NCI-H2196 (cell line): ENCODE results near the gene C1QTNF6.

Experiments
- DNase-seq: peaks from one replicate; lab custom pipeline; 2025; ENCODE audit not compliant: unreplicated experiment; lab: John Stamatoyannopoulos, UW

C1QTNF6 gene

GRCh38 chr22:37192741-37193140, 4.7 kb upstream of the C1QTNF6 start:
- DNase-seq = no peak

GRCh38 chr22:37192204-37192603, 4.2 kb upstream of the C1QTNF6 start:
- DNase-seq = no peak

DNA sequence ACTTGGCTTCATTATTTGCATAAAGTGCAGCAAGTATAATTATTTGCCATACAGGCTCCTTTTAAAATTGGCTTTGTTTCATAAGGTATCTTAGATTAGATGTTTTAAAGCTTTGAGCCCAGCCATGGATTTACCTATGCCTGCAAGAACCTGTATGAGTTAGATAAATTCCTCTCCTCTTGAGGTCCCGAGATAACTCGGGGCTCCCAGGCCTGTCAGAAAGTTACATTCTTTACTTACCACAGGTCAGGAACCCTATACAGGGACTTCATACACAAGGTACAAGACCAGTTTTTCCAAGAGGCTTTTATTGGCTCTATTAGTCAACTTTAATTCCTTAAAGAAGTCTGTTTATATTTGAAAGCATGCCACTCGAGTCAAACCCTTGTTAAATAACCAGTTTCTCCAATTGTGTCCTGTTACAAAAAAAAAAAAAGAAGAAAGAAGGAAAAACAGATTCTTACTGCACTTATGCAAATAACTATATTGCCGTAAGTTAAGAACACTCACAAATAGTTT, 2.3 kb upstream of the C1QTNF6 start:
- no peak for DNase-seq

DNA sequence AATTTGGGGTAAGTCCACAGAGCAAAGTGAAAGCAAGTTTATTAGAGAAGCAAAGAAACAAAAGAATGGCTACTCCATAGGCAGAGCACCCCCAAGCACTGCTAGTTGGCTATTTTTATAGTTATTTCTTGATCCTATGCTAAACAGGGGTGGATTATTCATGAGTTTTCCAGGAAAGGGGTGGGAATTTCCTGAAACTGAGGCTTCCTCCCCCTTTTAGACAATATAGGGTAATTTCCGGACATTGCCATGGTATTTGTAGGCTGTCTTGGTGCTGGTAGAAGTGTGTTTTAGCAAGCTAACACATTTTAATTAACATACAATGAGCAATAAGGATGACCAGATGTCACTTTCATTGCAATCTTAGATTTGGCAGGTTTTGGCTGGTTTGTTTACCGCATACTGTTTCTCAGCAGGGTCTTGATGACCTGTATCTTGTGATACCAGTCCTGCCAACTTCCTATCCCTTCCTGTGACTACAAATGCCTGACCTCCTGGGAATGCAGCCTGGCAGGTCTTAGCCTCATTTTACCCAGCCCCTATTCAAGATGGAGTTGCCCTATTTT, 937 bp upstream of the C1QTNF6 start:
- DNase-seq = no peak

- DNase-seq = no peak
These were observed 526 bp downstream of the C1QTNF6 start for GRCh38 chr22:37187552-37187890.

DNA sequence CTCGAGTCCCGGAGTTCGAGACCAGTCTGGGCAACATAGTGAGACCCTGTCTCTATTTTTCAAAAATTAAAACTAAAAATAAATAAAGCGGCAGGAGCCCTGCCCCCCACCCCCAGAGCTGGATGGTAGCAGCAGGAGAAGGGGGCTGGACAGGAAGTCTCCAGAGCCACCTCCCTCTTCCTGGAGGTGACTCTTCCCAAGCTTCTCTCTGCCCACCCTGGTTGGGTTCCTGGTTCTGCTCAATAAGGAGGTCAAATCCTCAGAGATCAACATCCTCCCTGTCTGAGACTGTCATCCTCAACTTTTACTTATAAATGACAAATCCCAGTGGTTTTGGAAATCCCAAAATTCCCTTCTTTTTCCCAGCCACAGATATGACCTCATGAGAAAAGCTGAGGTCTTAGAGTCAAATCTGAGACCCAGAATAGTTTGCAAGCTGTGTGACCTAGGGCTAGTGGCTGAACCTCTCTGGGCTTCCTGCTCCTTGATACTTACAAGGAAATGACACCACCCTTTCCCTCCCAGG, 987 bp downstream of the C1QTNF6 start:
- DNase-seq = no peak

DNA sequence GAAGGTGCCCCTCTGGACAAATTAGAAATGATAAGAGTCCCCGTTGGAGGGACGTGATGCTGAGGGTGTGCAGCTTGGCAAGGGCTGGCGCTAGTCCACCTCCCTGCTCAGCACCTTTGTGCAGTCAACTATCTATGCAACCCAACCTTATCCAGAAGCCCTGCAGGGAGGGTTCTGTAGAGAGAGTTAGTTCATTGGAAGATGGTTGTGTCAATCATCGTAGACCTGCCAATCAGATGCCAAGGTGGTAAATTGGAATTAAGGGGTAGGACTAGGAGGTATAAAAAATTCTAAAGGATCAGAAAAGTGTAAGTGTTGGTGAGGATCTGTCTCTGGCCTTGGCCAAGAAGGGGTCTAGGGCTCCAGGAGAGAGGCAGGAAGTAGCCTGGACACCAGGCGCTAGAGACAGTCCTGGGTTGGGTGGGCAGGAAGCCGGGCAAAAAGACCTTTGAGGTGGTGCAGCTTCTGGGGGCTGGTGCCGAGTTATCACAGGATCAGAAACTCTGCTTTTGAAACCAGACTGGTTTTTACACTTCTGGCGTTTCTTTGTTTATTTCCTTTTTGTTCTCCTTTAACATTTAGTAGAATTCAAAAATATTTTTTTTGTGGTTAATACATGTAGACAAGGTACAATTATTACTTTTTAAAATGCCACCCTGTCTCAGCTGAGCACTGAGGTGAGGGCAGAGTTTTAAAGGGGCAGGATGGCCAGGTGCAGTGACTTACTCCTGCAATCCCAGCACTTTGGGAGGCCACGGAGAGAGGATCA, 1.6 kb downstream of the C1QTNF6 start:
- DNase-seq = no peak

- DNase-seq = no peak
These were observed 2.3 kb downstream of the C1QTNF6 start for GRCh38 chr22:37185646-37186227.

DNA sequence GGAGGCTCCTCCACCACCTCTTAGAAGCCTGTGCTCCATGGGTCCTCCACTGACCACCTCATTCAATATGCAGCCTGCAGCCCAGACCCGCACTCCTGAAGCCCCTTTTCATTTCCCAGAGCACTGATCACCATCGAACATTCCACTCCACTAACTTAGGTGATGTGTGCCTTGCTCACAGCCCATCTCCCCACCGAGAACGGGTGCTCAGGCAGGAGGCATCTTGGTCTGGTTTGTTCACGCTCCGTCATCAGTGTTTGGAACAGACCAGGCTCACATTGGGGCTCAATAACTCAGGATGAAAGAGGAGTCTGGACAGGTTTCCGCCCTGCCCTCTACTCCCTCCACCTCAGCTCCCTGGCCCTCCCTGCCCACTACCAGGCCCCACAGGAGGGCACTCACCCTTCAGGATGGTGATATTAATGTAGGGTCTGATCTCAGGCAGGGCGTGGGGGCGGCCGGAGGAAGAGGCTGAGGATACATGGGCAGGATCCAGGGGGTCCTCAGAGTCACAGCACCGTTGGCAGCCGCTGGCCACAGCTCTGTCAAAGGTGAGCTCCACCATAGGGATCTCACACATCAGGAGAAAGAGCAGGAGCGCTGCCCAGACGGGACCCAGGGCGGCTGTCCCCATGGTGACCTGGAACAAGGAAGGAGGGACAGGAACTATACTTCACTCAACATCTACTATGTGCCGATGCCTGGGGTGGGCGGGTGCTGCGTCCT, 3.1 kb downstream of the C1QTNF6 start:
- DNase-seq = no peak

DNA sequence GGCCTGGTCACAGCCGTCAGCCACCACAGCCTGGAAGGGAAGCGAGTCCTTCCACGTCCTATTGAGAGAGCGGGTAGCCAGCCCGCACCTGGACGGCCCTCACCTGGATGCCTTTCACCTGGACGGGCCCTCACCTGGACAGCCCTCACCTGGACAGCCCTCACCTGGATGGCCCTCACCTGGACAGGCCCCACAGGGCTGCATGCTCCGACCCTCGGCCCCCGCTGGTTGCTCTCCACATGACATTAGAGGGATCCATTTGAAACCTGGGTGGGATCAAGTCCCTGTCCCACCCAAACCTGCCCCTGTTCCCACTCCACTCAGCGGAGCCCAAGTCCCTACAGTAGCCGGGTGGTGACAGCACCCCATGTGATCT, 3.7 kb downstream of the C1QTNF6 start:
- DNase-seq = no peak

DNA sequence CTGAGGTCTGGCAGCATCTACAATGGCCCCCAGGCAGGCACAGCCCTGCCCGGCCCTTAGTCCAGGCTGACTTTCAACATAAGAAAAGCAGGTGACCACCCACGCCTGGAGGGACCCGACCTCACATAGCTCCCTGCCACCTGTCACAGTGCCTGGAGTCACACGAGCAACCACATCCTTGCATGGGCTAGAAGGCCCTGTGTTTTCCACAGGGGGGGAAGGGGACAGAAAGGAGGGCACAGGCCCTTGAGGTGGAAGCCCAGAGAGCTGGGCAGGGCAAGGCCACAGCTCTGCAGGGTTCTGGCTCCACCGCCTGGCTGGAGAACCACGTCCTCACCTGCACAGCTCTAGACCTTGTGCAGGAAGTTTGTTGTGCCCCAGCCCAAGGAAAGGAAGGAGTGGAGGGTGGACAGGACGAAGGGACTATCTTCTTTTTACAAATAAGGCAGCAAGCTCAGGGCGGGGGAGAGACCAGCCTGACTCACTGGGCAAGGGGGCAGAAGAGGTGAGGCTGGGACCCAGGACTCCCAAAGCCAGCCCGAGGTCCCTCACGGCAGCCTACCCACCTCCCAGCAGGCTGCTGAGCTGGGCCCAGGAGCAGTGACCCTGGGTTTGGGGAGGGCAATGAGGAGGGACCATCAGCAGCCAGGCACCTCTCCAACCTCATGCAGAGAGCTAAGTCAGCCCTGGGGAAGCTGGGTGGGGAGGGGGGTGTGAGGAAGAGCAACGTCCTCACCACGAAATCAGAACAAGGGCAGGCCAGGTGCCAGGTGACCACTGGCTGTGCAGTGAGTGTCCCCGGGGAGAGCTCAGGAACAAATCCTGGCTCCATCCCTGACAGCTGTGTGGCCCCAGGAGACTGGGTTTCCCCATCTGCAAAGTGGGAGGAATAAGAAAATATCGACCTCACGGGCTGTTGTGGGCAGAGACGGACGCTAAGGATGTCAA, 4.3 kb downstream of the C1QTNF6 start:
- DNase-seq = no peak

DNA sequence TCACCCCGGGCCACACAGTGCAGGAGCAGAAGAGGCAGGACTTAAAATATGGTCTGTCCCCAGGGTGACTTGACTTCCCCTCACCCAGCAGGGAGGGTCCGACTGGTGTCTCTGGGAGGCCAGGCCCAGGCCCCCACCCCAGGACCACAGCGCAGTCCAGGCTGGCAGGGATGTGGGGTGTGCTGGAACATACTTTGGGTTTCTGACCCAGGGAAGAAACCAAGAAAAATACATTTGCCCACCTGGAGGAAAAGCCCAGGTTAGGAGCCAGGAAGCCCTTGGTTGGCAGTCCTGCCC, 5.2 kb downstream of the C1QTNF6 start:
- DNase-seq = no peak

DNA sequence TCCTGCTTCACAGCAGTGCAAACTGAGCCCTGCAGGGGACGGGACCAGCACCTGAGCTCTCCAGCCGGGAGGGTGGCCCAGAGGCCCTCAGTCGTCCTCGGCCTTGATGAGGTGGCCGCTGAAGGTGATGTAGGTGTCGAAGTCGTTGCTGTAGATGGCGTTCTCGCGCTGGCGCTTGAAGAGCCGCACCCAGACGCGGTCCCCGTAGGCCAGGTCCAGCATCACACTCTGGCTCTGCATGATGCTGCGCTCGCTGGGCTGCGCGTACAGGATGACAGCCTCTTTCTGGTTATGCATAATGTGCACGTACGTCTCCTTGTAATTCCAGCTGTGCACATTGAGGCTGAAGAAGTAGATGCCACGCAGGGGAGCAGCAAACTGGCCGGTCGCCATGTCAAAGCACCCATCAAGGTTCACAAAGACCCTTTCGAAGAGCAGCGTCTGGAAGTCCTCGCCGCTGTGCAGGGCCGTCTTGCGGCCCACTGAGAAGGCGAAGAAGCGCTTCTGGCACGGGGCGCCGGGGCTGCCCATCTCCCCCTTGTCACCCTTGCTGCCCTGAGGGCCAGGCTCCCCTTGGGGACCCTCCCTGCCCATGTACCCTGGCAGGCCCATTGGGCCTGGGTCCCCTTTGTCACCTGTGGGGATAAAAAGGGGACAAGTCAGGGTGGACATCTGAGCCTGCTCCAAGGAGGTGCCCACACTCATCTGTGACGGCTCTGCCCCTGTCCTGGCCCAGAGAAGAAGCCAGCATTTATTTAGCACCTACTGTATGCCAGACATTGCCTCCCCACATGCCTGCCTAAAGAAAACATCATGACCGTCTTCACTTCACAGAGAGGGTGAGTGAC, 5.7 kb downstream of the C1QTNF6 start:
- no peak for DNase-seq

DNA sequence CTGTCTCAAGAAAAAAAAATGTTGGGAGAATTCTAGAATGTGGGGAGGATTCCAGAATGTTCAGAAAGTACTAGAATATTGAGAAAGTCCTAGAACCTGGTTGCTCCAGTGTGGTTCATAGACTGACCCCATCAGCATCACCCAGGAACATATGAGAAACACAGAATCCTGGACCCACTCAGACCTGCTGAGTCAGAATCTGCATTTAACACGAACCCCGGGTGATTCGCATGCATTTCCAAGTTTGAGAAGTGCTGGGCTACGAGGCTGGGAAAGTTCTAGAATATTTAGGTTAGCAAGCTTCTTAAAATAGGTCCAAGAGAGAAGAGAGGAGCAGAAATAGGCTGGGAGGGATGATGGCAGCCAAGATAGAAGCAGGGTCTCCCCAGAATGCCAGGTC, 6.4 kb downstream of the C1QTNF6 start:
- no peak for DNase-seq

- no peak for DNase-seq
These were observed 7.4 kb downstream of the C1QTNF6 start for GRCh38 chr22:37180531-37181231.

DNA sequence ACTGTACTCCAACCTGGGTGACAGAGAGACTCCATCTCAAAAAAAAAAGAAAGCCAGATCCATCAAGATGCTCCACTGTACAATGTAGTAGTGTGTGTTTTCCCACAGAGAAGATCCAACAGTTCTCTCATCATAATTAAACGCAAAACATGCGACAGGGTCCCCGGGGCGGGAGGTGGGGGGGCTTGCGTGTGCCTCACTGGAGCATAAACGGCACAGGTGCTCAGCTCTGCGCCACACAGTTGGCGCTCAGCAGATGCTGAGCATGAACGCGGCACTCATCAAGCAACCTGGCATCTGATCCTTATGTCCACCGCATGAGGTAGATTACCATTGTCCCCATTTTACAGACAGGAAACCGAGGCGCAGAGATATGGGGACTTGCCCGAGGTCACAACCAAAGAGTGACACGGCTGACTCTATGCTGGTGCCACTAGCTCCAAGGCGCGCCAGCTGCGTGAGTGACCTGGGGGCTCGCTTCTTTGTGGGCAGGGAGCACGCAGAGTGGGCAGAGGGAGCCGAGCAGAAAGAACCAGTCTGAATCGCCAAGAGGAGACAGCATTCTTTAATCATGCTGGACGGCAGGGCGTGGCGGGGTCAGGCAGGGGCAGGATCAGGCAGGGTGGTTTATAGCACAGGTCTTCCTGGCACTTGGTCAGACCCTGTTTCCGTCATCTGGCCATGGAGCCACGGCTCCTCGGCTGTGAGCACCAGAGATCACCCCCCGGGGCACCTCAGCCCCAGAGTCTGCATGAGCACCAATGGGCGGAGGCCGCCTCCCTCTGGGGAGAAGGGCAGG, 8.2 kb downstream of the C1QTNF6 start:
- no peak for DNase-seq

GRCh38 chr22:37179126-37179470, 8.9 kb downstream of the C1QTNF6 start:
- no peak for DNase-seq

DNA sequence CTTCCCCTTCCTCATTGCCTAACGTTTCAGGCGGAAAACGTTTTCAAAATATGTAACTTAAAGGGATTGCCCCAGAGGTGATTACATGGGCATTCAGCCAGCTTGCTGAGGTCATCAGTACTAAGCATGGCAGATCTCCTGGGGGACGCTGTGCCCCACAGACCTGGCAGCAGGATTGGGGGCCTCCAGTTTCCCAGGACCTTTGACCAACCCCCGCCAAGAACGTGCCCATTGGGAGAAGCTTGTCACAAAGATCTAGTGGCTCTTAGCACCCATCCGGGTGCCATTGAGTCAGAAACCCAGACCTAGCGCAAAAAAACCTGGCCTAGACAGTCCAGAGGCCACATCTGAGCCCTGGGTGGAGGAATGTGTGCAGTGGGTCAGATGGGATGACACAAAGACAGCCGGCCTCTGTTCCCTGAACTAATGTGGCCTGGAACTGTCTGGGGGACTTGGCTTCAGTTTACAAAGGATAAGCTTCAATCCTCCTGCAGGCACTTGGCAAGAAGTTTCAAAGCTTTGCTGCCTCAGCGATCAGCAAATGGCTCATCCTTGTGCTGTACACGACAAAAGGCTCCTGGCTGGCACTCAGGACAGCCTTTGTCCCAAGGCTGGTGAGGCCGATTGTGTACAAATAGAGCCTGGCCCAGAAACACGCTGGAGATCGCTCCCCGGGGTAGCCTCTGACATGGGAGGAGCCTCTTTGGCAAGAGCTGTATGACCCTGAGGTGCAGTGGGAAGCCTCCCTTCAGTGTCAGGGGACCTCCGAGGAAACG, 9.5 kb downstream of the C1QTNF6 start:
- no peak for DNase-seq
